ENCODE results near the gene DNAJC3. TPM values are rescaled to one million over a fixed set of nuclear protein-coding genes. Genes with fewer than 3 reads are reported as not detected.

DNAJC3 gene
- total RNA-seq, 1 experiment from 2014 or later, result 21.8 TPM

- DNase-seq (ENCODE audit: low read depth), result peak; percentile 42
Measured at GRCh38 chr13:95833719-95834118, 156.8 kb downstream of the DNAJC3 start.

- DNase-seq (ENCODE audit: low read depth), result peak; percentile 69
Measured at GRCh38 chr13:95834134-95834765, 157.3 kb downstream of the DNAJC3 start.

GRCh38 chr13:95841894-95842293 lies 165.0 kb downstream of the DNAJC3 start:
- no peak for DNase-seq (ENCODE audit: low read depth)

- DNase-seq (ENCODE audit: low read depth), result no peak
Measured at GRCh38 chr13:95842898-95843297, 166.0 kb downstream of the DNAJC3 start.

Small RNA genes lying within 50 kb of the gene (small RNA-seq; reads per million reads assigned to genes)
- not detected for gene HMGN1P24

Other genes starting within 250 kb of the DNAJC3 start
- not detected in 2 replicates for gene CLDN10, start 124.4 kb upstream of the DNAJC3 start, total RNA-seq (2014; rRNA removed; shearing (Covaris generic))
- 19.0 and 25.0 TPM in 2 replicates for gene DZIP1, start 32.4 kb upstream of the DNAJC3 start, total RNA-seq (2014; rRNA removed; shearing (Covaris generic))